ENCODE results near the gene SEMA3D.

The SEMA3D gene

GRCh38 chr7:85186521-85187241 is at the start of gene SEMA3D:
TSS of gene SEMA3D (minus strand) at chr7:85187056. CDS start at chr7:85121891, 65,165 bp downstream.
- no peak for DNase-seq

- no peak for DNase-seq
Observed at GRCh38 chr7:85234730-85235129, 47.9 kb upstream of the SEMA3D start.

GRCh38 chr7:85232068-85232467 is 45.2 kb upstream of the SEMA3D start:
- DNase-seq, result no peak

GRCh38 chr7:85230623-85231022 is 43.8 kb upstream of the SEMA3D start:
- DNase-seq, result no peak

GRCh38 chr7:85229544-85229943 is 42.7 kb upstream of the SEMA3D start:
- no peak for DNase-seq

- no peak for DNase-seq
Observed at GRCh38 chr7:85226361-85227085, 39.7 kb upstream of the SEMA3D start.

GRCh38 chr7:85224171-85224570 is 37.3 kb upstream of the SEMA3D start:
- no peak for DNase-seq

- no peak for DNase-seq
Observed at GRCh38 chr7:85222522-85222921, 35.7 kb upstream of the SEMA3D start.

- DNase-seq, result no peak
Observed at GRCh38 chr7:85221796-85222195, 34.9 kb upstream of the SEMA3D start.

GRCh38 chr7:85220651-85221050 is 33.8 kb upstream of the SEMA3D start:
- no peak for DNase-seq

- no peak for DNase-seq
Observed at GRCh38 chr7:85220023-85220422, 33.2 kb upstream of the SEMA3D start.

- DNase-seq, result no peak
Observed at GRCh38 chr7:85217085-85217484, 30.2 kb upstream of the SEMA3D start.

GRCh38 chr7:85215098-85215497 is 28.2 kb upstream of the SEMA3D start:
- DNase-seq, result no peak

- no peak for DNase-seq
Observed at GRCh38 chr7:85213500-85213899, 26.6 kb upstream of the SEMA3D start.

GRCh38 chr7:85205754-85206153 is 18.9 kb upstream of the SEMA3D start:
- DNase-seq, result no peak

- no peak for DNase-seq
Observed at GRCh38 chr7:85204496-85204895, 17.6 kb upstream of the SEMA3D start.

- no peak for DNase-seq
Observed at GRCh38 chr7:85204061-85204460, 17.2 kb upstream of the SEMA3D start.

- DNase-seq, result no peak
Observed at GRCh38 chr7:85201209-85201608, 14.4 kb upstream of the SEMA3D start.

- DNase-seq, result no peak
Observed at GRCh38 chr7:85196696-85197095, 9.8 kb upstream of the SEMA3D start.

GRCh38 chr7:85191383-85191782 is 4.5 kb upstream of the SEMA3D start:
- DNase-seq, result no peak

- DNase-seq, result no peak
Observed at GRCh38 chr7:85186083-85186520, 754 bp downstream of the SEMA3D start.

GRCh38 chr7:85185424-85186082 is 1.3 kb downstream of the SEMA3D start:
- DNase-seq, result no peak

GRCh38 chr7:85184599-85185423 is 2.0 kb downstream of the SEMA3D start:
- no peak for DNase-seq
